ENCODE measurements around the gene TTLL10.

The TTLL10 gene

GRCh38 chr1:1167841-1168450, 5.7 kb upstream of the TTLL10 start:
- TF ChIP-seq CTCF (conservative IDR thresholded peaks at IDR 0.05; ENCODE audit: control insufficient read depth, insufficient read depth, low read depth, low read length), result no peak

GRCh38 chr1:1168451-1169411, 4.9 kb upstream of the TTLL10 start:
- H3K4me3 ChIP-seq (ENCODE audit: control insufficient read depth, low read depth, low read length), result no peak overlapping the region
- no peak for DNase-seq (ENCODE audit: low read depth)
- TF ChIP-seq CTCF (conservative IDR thresholded peaks at IDR 0.05; ENCODE audit: control insufficient read depth, insufficient read depth, low read depth, low read length), result no peak

More at GRCh38 chr1:1167841-1168450, 5.7 kb upstream of the TTLL10 start:
- DNase-seq (ENCODE audit: low read depth), result no peak
- no peak overlapping the region for H3K4me3 ChIP-seq (ENCODE audit: control insufficient read depth, low read depth, low read length)

- DNase-seq (ENCODE audit: low read depth), result no peak
- TF ChIP-seq CTCF (conservative IDR thresholded peaks at IDR 0.05; ENCODE audit: control insufficient read depth, insufficient read depth, low read depth, low read length), result no peak
- H3K4me3 ChIP-seq (ENCODE audit: control insufficient read depth, low read depth, low read length), result no peak overlapping the region
These were observed 4.1 kb upstream of the TTLL10 start for GRCh38 chr1:1169429-1170214.

GRCh38 chr1:1170215-1171091, 3.2 kb upstream of the TTLL10 start:
- no peak for TF ChIP-seq CTCF (conservative IDR thresholded peaks at IDR 0.05; ENCODE audit: control insufficient read depth, insufficient read depth, low read depth, low read length)
- H3K4me3 ChIP-seq (ENCODE audit: control insufficient read depth, low read depth, low read length), result no peak overlapping the region
- DNase-seq (ENCODE audit: low read depth), result no peak

GRCh38 chr1:1171161-1171545, 2.5 kb upstream of the TTLL10 start:
- no peak for TF ChIP-seq CTCF (conservative IDR thresholded peaks at IDR 0.05; ENCODE audit: control insufficient read depth, insufficient read depth, low read depth, low read length)
- no peak overlapping the region for H3K4me3 ChIP-seq (ENCODE audit: control insufficient read depth, low read depth, low read length)

More at GRCh38 chr1:1171161-1171545, 2.5 kb upstream of the TTLL10 start:
- DNase-seq (ENCODE audit: low read depth), result no peak
